ENCODE measurements around the gene DCHS2.

DCHS2 gene

GRCh38 chr4:154189346-154189745, 302.3 kb downstream of the DCHS2 start:
- no peak for DNase-seq

- DNase-seq, result no peak
These were observed 304.7 kb downstream of the DCHS2 start for GRCh38 chr4:154186888-154187287.

GRCh38 chr4:154186035-154186434, 305.6 kb downstream of the DCHS2 start:
- DNase-seq, result no peak

- DNase-seq, result no peak
These were observed 307.4 kb downstream of the DCHS2 start for GRCh38 chr4:154184238-154184637.

- no peak for DNase-seq
These were observed 308.3 kb downstream of the DCHS2 start for GRCh38 chr4:154183264-154183663.
